Gastrocnemius medialis (tissue), 4 donors: ENCODE data around the gene TSPAN15. TPM values are rescaled to one million over a fixed set of nuclear protein-coding genes. Genes with fewer than 3 reads are reported as not detected.

Experiments
- ATAC-seq, 2 donors: fragments of 150-250 bp; one replicate each; pipeline ENCODE4 v1.9.1; 2016
- DNase-seq, 2 donors: peaks; one replicate each; pipeline ENCODE4 v3.0.0-alpha.2; 2019
- H3K27ac ChIP-seq, 4 donors: fragments of 200-600 bp; sonication (generic); 1 replicate in 1 of 4; 2 replicates in 3 of 4; pipeline ENCODE4 v1.5.1; 2016 to 2018; ENCODE audit warnings: mild to moderate bottlenecking in 2 of 4, moderate library complexity in 1 of 4
- H3K27me3 ChIP-seq, 3 donors: fragments of 200-600 bp; sonication (generic) in 2 of 3; 1 replicate in 1 of 3; 2 replicates in 2 of 3; pipeline versions ENCODE4 v1.5.1 to v1.6.0; 2016 to 2019; ENCODE audit warnings: mild to moderate bottlenecking in 1 of 3, moderate library complexity in 1 of 3
- H3K36me3 ChIP-seq, 2 donors: fragments of 200-600 bp; sonication (generic) in 1 of 2; one replicate each; pipeline ENCODE4 v1.5.1; 2017 to 2018
- H3K4me1 ChIP-seq, 2 donors: fragments of 200-600 bp; sonication (generic) in 1 of 2; one replicate each; pipeline ENCODE4 v1.5.1; 2016 to 2017; ENCODE audit warnings: mild to moderate bottlenecking in 2 of 2
- H3K4me3 ChIP-seq, 4 donors: fragments of 200-600 bp; sonication (generic) in 3 of 4; 1 replicate in 1 of 4; 2 replicates in 3 of 4; pipeline ENCODE4 v1.5.1; 2016 to 2019; ENCODE audit warnings: mild to moderate bottlenecking in 2 of 4
- H3K9me3 ChIP-seq, 3 donors: fragments of 200-600 bp; sonication (generic) in 2 of 3; 1 replicate in 1 of 3; 2 replicates in 2 of 3; pipeline ENCODE4 v1.5.1; 2016 to 2019
- CTCF ChIP-seq, 5 experiments: fragments of 450-650 bp in 3 of 5; fragments of 200-600 bp in 2 of 5; sonication (generic) in 2 of 5; IDR thresholded peaks in 4 of 5; conservative IDR thresholded peaks in 1 of 5; 1 replicate in 4 of 5; 2 replicates in 1 of 5; pipeline ENCODE4 v1.5.1; 2016 to 2019; ENCODE audit warnings: antibody characterized with exemption in 5 of 5, mild to moderate bottlenecking in 3 of 5, moderate library complexity in 3 of 5
- POLR2A ChIP-seq, 2 donors: fragments of 450-650 bp; IDR thresholded peaks; one replicate each; pipeline ENCODE4 v1.6.1; 2017; ENCODE audit warnings: antibody characterized with exemption in 2 of 2, mild to moderate bottlenecking in 2 of 2, moderate library complexity in 2 of 2
- in situ Hi-C, 4 donors: fragments of 200-750 bp; cut with MboI; loops; one replicate each; pipeline versions ENCODE4 v1.15.0 to v1.8.0; 2017; ENCODE audit warnings: low sequenced_read_pairs in 4 of 4
- intact Hi-C: fragments of 100-400 bp; cut with DNase I; formaldehyde crosslinking; loops from one replicate; pipeline ENCODE4 v1.15.1; 2023; ENCODE audit warnings: low total_unique reads
- total RNA-seq, 4 donors: library from RNA; depleted of rRNA; stranded (reverse); fragments of >200 nt; gene quantifications; one replicate each; pipeline versions ENCODE4 v1.1.0 to v1.2.3, GENCODE V29; 2016

The TSPAN15 gene
- total RNA-seq, 4 donors from 2014 or later, result 7.9 to 21.0 (median 11.8) TPM

- Histone ChIP-seq H3K4me3 (no peak overlapping the region), H3K27ac (no peak overlapping the region), H3K4me1 (no peaks in the 10 kb centered on the region), H3K27me3 (no peaks in the 10 kb centered on the region), H3K9me3 (no peaks in the 10 kb centered on the region), H3K36me3 (no peaks in the 10 kb centered on the region)
- in situ Hi-C loops (no loop called here), intact Hi-C loops (no loop called here)
- TF ChIP-seq POLR2A (IDR thresholded peaks at IDR 0.05) (no peak), CTCF (IDR thresholded peaks at IDR 0.05 in 4 of 5, conservative IDR thresholded peaks at IDR 0.05 in 1 of 5) (no peak)
- no peak for DNase-seq
- no peak for ATAC-seq
Measured at GRCh38 chr10:69541463-69541862, 90.2 kb downstream of the TSPAN15 start.

GRCh38 chr10:69549959-69550358 lies 98.7 kb downstream of the TSPAN15 start:
- no peak for DNase-seq
- H3K27ac ChIP-seq, result no peak overlapping the region
- intact Hi-C loops, result no loop called here
- no peaks in the 10 kb centered on the region for H3K36me3 ChIP-seq
- ATAC-seq, result no peak
- in situ Hi-C loops, result no loop called here
- no peak overlapping the region for H3K4me3 ChIP-seq
- H3K9me3 ChIP-seq, result peaks cover 0 to 11% (median 0%) of the 10 kb centered on the region in 3 donors
- peaks cover 0 to 11% (median 0%) of the 10 kb centered on the region in 3 donors for H3K27me3 ChIP-seq
- no peaks in the 10 kb centered on the region for H3K4me1 ChIP-seq
- TF ChIP-seq POLR2A (IDR thresholded peaks at IDR 0.05) (no peak), CTCF (IDR thresholded peaks at IDR 0.05 in 4 of 5, conservative IDR thresholded peaks at IDR 0.05 in 1 of 5) (no peak)

GRCh38 chr10:69552268-69552667 lies 101.0 kb downstream of the TSPAN15 start:
- intact Hi-C loops, result no loop called here
- in situ Hi-C loops, result no loop called here

GRCh38 chr10:69553328-69553727 lies 102.1 kb downstream of the TSPAN15 start:
- H3K27me3 ChIP-seq, result peaks cover 0 to 20% (median 0%) of the 10 kb centered on the region in 3 donors
- in situ Hi-C loops, result no loop called here

More at GRCh38 chr10:69552268-69552667, 101.0 kb downstream of the TSPAN15 start:
- H3K4me1 ChIP-seq, result no peaks in the 10 kb centered on the region
- DNase-seq, result no peak
- peaks cover 0 to 11% (median 0%) of the 10 kb centered on the region in 3 donors for H3K9me3 ChIP-seq
- H3K27me3 ChIP-seq, result peaks cover 0 to 15% (median 0%) of the 10 kb centered on the region in 3 donors
- no peak for ATAC-seq
- TF ChIP-seq POLR2A (IDR thresholded peaks at IDR 0.05) (no peak), CTCF (IDR thresholded peaks at IDR 0.05 in 4 of 5, conservative IDR thresholded peaks at IDR 0.05 in 1 of 5) (no peak)
- no peak overlapping the region for H3K27ac ChIP-seq
- H3K4me3 ChIP-seq, result no peak overlapping the region
- H3K36me3 ChIP-seq, result no peaks in the 10 kb centered on the region

More at GRCh38 chr10:69553328-69553727, 102.1 kb downstream of the TSPAN15 start:
- H3K9me3 ChIP-seq, result peaks cover 0 to 11% (median 0%) of the 10 kb centered on the region in 3 donors
- ATAC-seq, result no peak
- H3K36me3 ChIP-seq, result no peaks in the 10 kb centered on the region
- H3K4me1 ChIP-seq, result no peaks in the 10 kb centered on the region
- H3K27ac ChIP-seq, result no peak overlapping the region
- DNase-seq, result no peak
- TF ChIP-seq CTCF (IDR thresholded peaks at IDR 0.05 in 4 of 5, conservative IDR thresholded peaks at IDR 0.05 in 1 of 5) (no peak), POLR2A (IDR thresholded peaks at IDR 0.05) (no peak)
- intact Hi-C loops, result no loop called here
- H3K4me3 ChIP-seq, result no peak overlapping the region
